Left ventricle myocardium inferior (tissue), 1 donor: Measurements from ENCODE around the gene TRHDE. TPM values are rescaled to one million over a fixed set of nuclear protein-coding genes. Genes with fewer than 3 reads are reported as not detected.

Experiments used
- DNase-seq: peaks from one replicate; pipeline ENCODE4 v3.0.0-alpha.2; 2020
- H3K27ac ChIP-seq: fragments of 200-600 bp; replicated peaks from 2 replicates; pipeline ENCODE4 v1.8.0; 2021
- H3K27me3 ChIP-seq: fragments of 200-600 bp; 2 replicates; pipeline ENCODE4 v1.8.0; 2021; ENCODE audit warnings: low read depth
- H3K36me3 ChIP-seq: fragments of 200-600 bp; 2 replicates; pipeline ENCODE4 v1.8.0; 2021
- H3K4me1 ChIP-seq: fragments of 200-600 bp; 2 replicates; pipeline ENCODE4 v1.8.0; 2021
- H3K4me3 ChIP-seq: fragments of 200-600 bp; 2 replicates; pipeline ENCODE4 v1.8.0; 2021; ENCODE audit warnings: mild to moderate bottlenecking, moderate library complexity
- H3K9me3 ChIP-seq: fragments of 200-600 bp; replicated peaks from 2 replicates; pipeline ENCODE4 v1.8.0; 2021
- CTCF ChIP-seq: fragments of 200-600 bp; IDR thresholded peaks from 2 replicates; pipeline ENCODE4 v1.8.0; 2021; ENCODE audit warnings: antibody characterized with exemption, mild to moderate bottlenecking, borderline replicate concordance
- intact Hi-C: fragments of 100-400 bp; cut with micrococcal nuclease; formaldehyde crosslinking; loops from one replicate; pipeline ENCODE4 v1.11.0; 2022
- total RNA-seq: library from RNA; stranded (reverse); fragmentation: NEBNext Ultra II Directional; extraction: Animal tissue kit (Norgen Biotek cat#: 25700); gene quantifications from one replicate; pipeline ENCODE4 v1.2.1, GENCODE V29; 2021
- donor health status: DM: no; HTN: yes; CAD: no; lungs with severe emphysema.

Gene TRHDE
- total RNA-seq, 1 donor from 2014 or later = 0.96 TPM

GRCh38 chr12:72369423-72369959 lies 97.3 kb downstream of the TRHDE start:
- Histone ChIP-seq H3K9me3 (peaks cover 1% of the 10 kb centered on the region), H3K27me3 (no peaks in the 10 kb centered on the region), H3K4me1 (no peaks in the 10 kb centered on the region), H3K36me3 (no peaks in the 10 kb centered on the region), H3K4me3 (no peak overlapping the region), H3K27ac (no peak overlapping the region)
- no peak for TF ChIP-seq CTCF
- no peak for DNase-seq
- intact Hi-C loops = no loop called here

- Histone ChIP-seq H3K27ac (no peak overlapping the region), H3K9me3 (no peaks in the 10 kb centered on the region), H3K27me3 (no peaks in the 10 kb centered on the region), H3K4me3 (no peak overlapping the region), H3K4me1 (no peaks in the 10 kb centered on the region), H3K36me3 (no peaks in the 10 kb centered on the region)
- TF ChIP-seq CTCF = no peak
- no peak for DNase-seq
- intact Hi-C loops = no loop called here
Observed at GRCh38 chr12:72380441-72380840, 108.3 kb downstream of the TRHDE start.

GRCh38 chr12:72388322-72388721 lies 116.2 kb downstream of the TRHDE start:
- Histone ChIP-seq H3K4me1 (no peaks in the 10 kb centered on the region), H3K9me3 (peaks cover 3% of the 10 kb centered on the region), H3K4me3 (no peak overlapping the region), H3K36me3 (no peaks in the 10 kb centered on the region), H3K27ac (no peak overlapping the region), H3K27me3 (no peaks in the 10 kb centered on the region)
- no peak for TF ChIP-seq CTCF
- DNase-seq = no peak
- intact Hi-C loops = no loop called here

- H3K9me3 ChIP-seq = peaks cover 3% of the 10 kb centered on the region
- no peak overlapping the region for H3K27ac ChIP-seq
- DNase-seq = no peak
- intact Hi-C loops = no loop called here
- no peaks in the 10 kb centered on the region for H3K27me3 ChIP-seq
- H3K4me1 ChIP-seq = no peaks in the 10 kb centered on the region
- TF ChIP-seq CTCF = no peak
- H3K4me3 ChIP-seq = no peak overlapping the region
- H3K36me3 ChIP-seq = no peaks in the 10 kb centered on the region
Observed at GRCh38 chr12:72390146-72390545, 118.0 kb downstream of the TRHDE start.

GRCh38 chr12:72406111-72406510 lies 133.9 kb downstream of the TRHDE start:
- Histone ChIP-seq H3K36me3 (no peaks in the 10 kb centered on the region), H3K4me3 (no peak overlapping the region), H3K27ac (no peak overlapping the region), H3K9me3 (no peaks in the 10 kb centered on the region), H3K4me1 (no peaks in the 10 kb centered on the region), H3K27me3 (no peaks in the 10 kb centered on the region)
- DNase-seq = no peak
- TF ChIP-seq CTCF = no peak
- intact Hi-C loops = no loop called here

- H3K9me3 ChIP-seq = peaks cover 10% of the 10 kb centered on the region
- H3K4me3 ChIP-seq = no peak overlapping the region
- intact Hi-C loops = no loop called here
- H3K4me1 ChIP-seq = no peaks in the 10 kb centered on the region
- DNase-seq = no peak
- H3K27ac ChIP-seq = no peak overlapping the region
- no peaks in the 10 kb centered on the region for H3K27me3 ChIP-seq
- TF ChIP-seq CTCF = no peak
- H3K36me3 ChIP-seq = no peaks in the 10 kb centered on the region
Observed at GRCh38 chr12:72432037-72432604, 160.0 kb downstream of the TRHDE start.
